ENCODE data around the gene NAXE. TPM values are rescaled to one million over a fixed set of nuclear protein-coding genes. Genes with fewer than 3 reads are reported as not detected.

The NAXE gene
- total and polyA plus RNA-seq, 2 experiments from 2014 or later, result 117 to 198 TPM

DNA sequence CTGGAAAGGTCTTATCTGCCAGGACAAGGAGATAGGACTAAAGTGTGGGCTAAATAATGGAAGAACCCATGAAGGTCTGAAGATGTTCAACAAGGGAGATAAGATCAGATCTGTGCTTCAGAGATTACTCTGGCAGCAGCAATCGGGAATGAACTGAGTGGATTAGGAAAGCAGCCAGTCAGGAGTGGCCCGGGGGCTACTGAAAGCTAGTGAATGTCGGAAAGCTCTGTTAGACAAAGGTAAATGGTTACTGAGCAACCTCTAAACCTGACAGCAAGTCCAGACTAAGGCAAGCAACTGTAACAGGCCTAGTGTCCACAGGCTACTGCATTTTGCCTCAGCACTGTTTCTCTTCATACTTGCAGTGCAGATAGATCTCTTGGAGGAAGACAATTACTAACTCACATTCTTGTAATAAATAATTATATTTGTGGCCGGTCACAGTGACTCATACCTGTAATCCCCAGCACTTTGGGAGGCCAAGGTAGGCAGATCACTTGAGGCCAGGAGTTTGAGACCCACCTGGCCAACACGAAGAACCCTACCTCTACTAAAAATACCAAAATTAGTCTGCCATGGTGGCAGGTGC is 31.7 kb upstream of the NAXE start:
- no peaks in the 10 kb centered on the region for H3K36me3 ChIP-seq (replicated peaks; ENCODE audit: insufficient read depth, low read depth)
- H3K27me3 ChIP-seq, result no peaks in the 10 kb centered on the region
- H2AFZ ChIP-seq, result no peak overlapping the region
- H3K4me2 ChIP-seq, result no peak overlapping the region
- 37% methylated on average over 5 of the region's 5 CpGs for WGBS (ENCODE audit: low lambda C conversion rate, missing lambda C conversion rate)
- no peaks in the 10 kb centered on the region for H3K79me2 ChIP-seq
- H3K4me3 ChIP-seq, result no peak overlapping the region
- no peaks in the 10 kb centered on the region for H3K4me1 ChIP-seq (ENCODE audit: insufficient read depth)
- no peak for DNase-seq (ENCODE audit: low spot score)
- no peaks in the 10 kb centered on the region for H3K9me3 ChIP-seq (ENCODE audit: low read depth)
- H3K9me2 ChIP-seq (replicated peaks; ENCODE audit: insufficient read depth), result no peaks in the 10 kb centered on the region
- no peak overlapping the region for H3K27ac ChIP-seq
- TF ChIP-seq EZH2 (IDR thresholded peaks at IDR 0.05; ENCODE audit: borderline replicate concordance) (no peak), EZH2phosphoT487 (IDR thresholded peaks at IDR 0.05; ENCODE audit: low read depth, severe bottlenecking, unreplicated experiment) (no peak)
- TF ChIP-seq, protein P1, sequence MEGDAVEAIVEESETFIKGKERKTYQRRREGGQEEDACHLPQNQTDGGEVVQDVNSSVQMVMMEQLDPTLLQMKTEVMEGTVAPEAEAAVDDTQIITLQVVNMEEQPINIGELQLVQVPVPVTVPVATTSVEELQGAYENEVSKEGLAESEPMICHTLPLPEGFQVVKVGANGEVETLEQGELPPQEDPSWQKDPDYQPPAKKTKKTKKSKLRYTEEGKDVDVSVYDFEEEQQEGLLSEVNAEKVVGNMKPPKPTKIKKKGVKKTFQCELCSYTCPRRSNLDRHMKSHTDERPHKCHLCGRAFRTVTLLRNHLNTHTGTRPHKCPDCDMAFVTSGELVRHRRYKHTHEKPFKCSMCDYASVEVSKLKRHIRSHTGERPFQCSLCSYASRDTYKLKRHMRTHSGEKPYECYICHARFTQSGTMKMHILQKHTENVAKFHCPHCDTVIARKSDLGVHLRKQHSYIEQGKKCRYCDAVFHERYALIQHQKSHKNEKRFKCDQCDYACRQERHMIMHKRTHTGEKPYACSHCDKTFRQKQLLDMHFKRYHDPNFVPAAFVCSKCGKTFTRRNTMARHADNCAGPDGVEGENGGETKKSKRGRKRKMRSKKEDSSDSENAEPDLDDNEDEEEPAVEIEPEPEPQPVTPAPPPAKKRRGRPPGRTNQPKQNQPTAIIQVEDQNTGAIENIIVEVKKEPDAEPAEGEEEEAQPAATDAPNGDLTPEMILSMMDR (IDR thresholded peaks at IDR 0.05; ENCODE audit: poor library complexity), result no peak
- no peaks in the 10 kb centered on the region for H4K20me1 ChIP-seq (ENCODE audit: insufficient read depth, poor library complexity, severe bottlenecking)

DNA sequence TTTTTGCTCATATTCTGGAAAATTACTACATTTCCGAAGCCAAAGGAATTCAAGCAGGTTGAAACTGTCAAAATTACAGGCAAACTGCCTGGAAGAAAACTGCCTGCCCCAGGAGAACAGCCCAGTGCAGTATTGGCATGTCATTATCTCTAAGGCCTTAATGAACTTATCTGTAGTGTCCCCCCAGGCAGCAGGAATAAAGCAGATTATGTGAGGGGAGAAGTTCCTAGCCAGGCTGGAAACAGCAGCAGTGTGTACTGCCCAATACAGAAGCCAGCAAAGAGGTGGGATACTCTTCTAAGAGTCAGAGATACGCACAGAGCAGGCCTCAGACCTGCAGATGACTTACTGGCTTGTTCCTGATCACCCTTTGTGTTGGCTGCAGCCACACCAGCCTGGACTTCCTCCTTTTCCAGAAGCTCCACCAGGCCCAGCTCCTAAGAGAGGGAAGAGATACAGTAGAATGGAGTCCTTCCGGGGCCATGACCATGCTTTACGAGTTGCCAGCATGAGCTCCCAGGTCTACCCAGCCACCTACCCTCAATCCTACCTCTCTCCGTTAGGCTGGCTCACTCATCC is 30.9 kb upstream of the NAXE start:
- Histone ChIP-seq H3K9me2 (replicated peaks; ENCODE audit: insufficient read depth) (no peaks in the 10 kb centered on the region), H3K27ac (no peak overlapping the region), H3K27me3 (no peaks in the 10 kb centered on the region), H3K36me3 (replicated peaks; ENCODE audit: insufficient read depth, low read depth) (no peaks in the 10 kb centered on the region), H3K4me2 (no peak overlapping the region), H4K20me1 (ENCODE audit: insufficient read depth, poor library complexity, severe bottlenecking) (no peaks in the 10 kb centered on the region), H3K79me2 (no peaks in the 10 kb centered on the region), H2AFZ (no peak overlapping the region), H3K9me3 (ENCODE audit: low read depth) (no peaks in the 10 kb centered on the region), H3K4me3 (no peak overlapping the region), H3K4me1 (ENCODE audit: insufficient read depth) (no peaks in the 10 kb centered on the region)
- no peak for DNase-seq (ENCODE audit: low spot score)
- WGBS (ENCODE audit: low lambda C conversion rate, missing lambda C conversion rate), result 73% methylated on average over 5 of the region's 5 CpGs
- no peak for TF ChIP-seq EZH2phosphoT487 (IDR thresholded peaks at IDR 0.05; ENCODE audit: low read depth, severe bottlenecking, unreplicated experiment)

DNA sequence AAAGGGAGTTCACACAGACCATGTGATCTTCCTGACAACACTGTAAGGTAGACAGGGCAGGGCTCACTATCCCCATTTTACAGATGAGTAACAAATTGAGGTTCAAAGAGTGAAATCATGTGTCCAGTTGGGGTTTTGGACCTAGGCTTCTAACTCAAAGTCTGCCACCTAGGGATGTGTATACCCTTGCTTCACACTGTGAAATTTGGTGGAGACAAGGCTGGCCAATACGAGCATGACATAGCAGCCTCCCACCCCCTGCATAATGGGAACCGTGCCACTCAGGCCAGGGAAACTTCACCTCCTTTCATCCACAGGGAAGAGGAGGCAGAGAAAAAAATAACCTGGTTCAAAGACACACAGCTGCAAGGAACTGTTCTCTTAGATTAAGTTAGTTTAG is 26.1 kb upstream of the NAXE start:
- TF ChIP-seq EZH2phosphoT487 (IDR thresholded peaks at IDR 0.05; ENCODE audit: low read depth, severe bottlenecking, unreplicated experiment), result no peak
- TF ChIP-seq EZH2 (IDR thresholded peaks at IDR 0.05; ENCODE audit: borderline replicate concordance), result no peak
- TF ChIP-seq, protein P1 (IDR thresholded peaks at IDR 0.05; ENCODE audit: poor library complexity), result no peak
- Histone ChIP-seq H3K4me2 (no peak overlapping the region), H3K4me3 (no peak overlapping the region), H3K9me2 (replicated peaks; ENCODE audit: insufficient read depth) (no peaks in the 10 kb centered on the region), H3K79me2 (peaks cover 9% of the 10 kb centered on the region), H2AFZ (no peak overlapping the region), H3K4me1 (ENCODE audit: insufficient read depth) (peaks cover 4% of the 10 kb centered on the region), H4K20me1 (ENCODE audit: insufficient read depth, poor library complexity, severe bottlenecking) (no peaks in the 10 kb centered on the region), H3K27ac (no peak overlapping the region), H3K9me3 (ENCODE audit: low read depth) (no peaks in the 10 kb centered on the region), H3K36me3 (replicated peaks; ENCODE audit: insufficient read depth, low read depth) (no peaks in the 10 kb centered on the region), H3K27me3 (no peaks in the 10 kb centered on the region)
- 74% methylated on average over 2 of the region's 2 CpGs for WGBS (ENCODE audit: low lambda C conversion rate, missing lambda C conversion rate)
- no peak for DNase-seq (ENCODE audit: low spot score)

DNA sequence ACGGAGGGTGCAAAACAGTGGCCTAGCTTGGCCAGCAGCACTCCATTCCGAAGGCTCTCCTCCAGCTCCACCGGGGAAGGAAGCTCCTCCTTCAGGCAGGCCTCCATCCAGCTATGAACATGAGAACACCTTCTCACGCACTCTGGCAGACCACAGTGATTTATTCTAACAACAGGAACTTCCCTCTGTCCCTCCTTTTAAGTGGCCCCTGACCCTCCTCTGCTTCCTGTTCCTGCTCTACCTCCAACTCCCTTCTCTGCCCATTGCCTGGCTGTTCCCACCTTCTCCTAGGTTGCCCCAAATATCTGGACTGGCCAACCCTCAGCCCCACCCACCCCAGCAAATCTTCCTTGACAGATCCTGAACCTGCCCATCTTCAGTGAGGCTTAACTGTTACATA is 25.1 kb upstream of the NAXE start:
- no peaks in the 10 kb centered on the region for H3K36me3 ChIP-seq (replicated peaks; ENCODE audit: insufficient read depth, low read depth)
- no peaks in the 10 kb centered on the region for H3K9me3 ChIP-seq (ENCODE audit: low read depth)
- H3K4me3 ChIP-seq, result no peak overlapping the region
- WGBS (ENCODE audit: low lambda C conversion rate, missing lambda C conversion rate), result 93% methylated on average over 4 of the region's 4 CpGs
- no peak overlapping the region for H2AFZ ChIP-seq
- peaks cover 8% of the 10 kb centered on the region for H3K4me1 ChIP-seq (ENCODE audit: insufficient read depth)
- no peak for TF ChIP-seq EZH2 (IDR thresholded peaks at IDR 0.05; ENCODE audit: borderline replicate concordance)
- TF ChIP-seq, protein P1 (IDR thresholded peaks at IDR 0.05; ENCODE audit: poor library complexity), result no peak
- TF ChIP-seq EZH2phosphoT487 (IDR thresholded peaks at IDR 0.05; ENCODE audit: low read depth, severe bottlenecking, unreplicated experiment), result no peak
- H3K9me2 ChIP-seq (replicated peaks; ENCODE audit: insufficient read depth), result no peaks in the 10 kb centered on the region
- H3K4me2 ChIP-seq, result no peak overlapping the region
- H3K79me2 ChIP-seq, result peaks cover 9% of the 10 kb centered on the region
- no peaks in the 10 kb centered on the region for H4K20me1 ChIP-seq (ENCODE audit: insufficient read depth, poor library complexity, severe bottlenecking)
- no peak overlapping the region for H3K27ac ChIP-seq
- no peaks in the 10 kb centered on the region for H3K27me3 ChIP-seq
- DNase-seq (ENCODE audit: low spot score), result no peak
